Caco-2 (cell line): ENCODE data around the gene AIG1. TPM values are rescaled to one million over a fixed set of nuclear protein-coding genes. Genes with fewer than 3 reads are reported as not detected.

Source experiments
- BruUV-seq: library from RNA; stranded (reverse); fragments of 400-500 nt; replicated peaks from 2 replicates; lab custom pipeline; 2021; lab: Mats Ljungman, UMichigan
- CTCF ChIA-PET: fragments of 300-600 bp; sonication (Branson Sonifier 250); formaldehyde crosslinking; loops from one replicate; lab custom pipeline; 2022; ENCODE audit warnings: antibody characterized with exemption; lab: Charles Lee
- POLR2A ChIA-PET: fragments of 300-600 bp; sonication (Branson Sonifier 250); formaldehyde crosslinking; loops from one replicate; lab custom pipeline; 2022; ENCODE audit warnings: antibody characterized with exemption; lab: Charles Lee
- DNase-seq, 2 experiments: peaks; one replicate each; pipeline versions ENCODE4 v3.0.0 to v3.0.0-alpha.2; 2020 to 2022
- H3K27me3 ChIP-seq: replicated peaks from 2 replicates; pipeline ENCODE4 v1.6.0; 2011; ENCODE audit warnings: low read length; ENCODE audit not compliant: control insufficient read depth, insufficient read depth
- H3K36me3 ChIP-seq: 2 replicates; pipeline ENCODE4 v1.5.1; 2011; ENCODE audit warnings: low read length; ENCODE audit not compliant: control insufficient read depth, insufficient read depth
- H3K4me1 ChIP-seq: fragments of 250-450 bp; sonication (Bioruptor Pico); 2 replicates; pipeline ENCODE4 v1.5.1; 2020; ENCODE audit warnings: mild to moderate bottlenecking
- H3K4me3 ChIP-seq: 2 replicates; pipeline ENCODE4 v1.5.1; 2011; ENCODE audit warnings: low read depth, mild to moderate bottlenecking, control low read depth, low read length
- H3K9me3 ChIP-seq: fragments of 250-450 bp; sonication (Bioruptor Pico); 2 replicates; pipeline ENCODE4 v1.5.1; 2020; ENCODE audit warnings: mild to moderate bottlenecking, moderate library complexity
- H3K27ac Mint-ChIP-seq: one replicate; pipeline ENCODE4 v1.8.0; 2022; ENCODE audit warnings: mixed read lengths; ENCODE audit not compliant: unreplicated experiment
- H3K27me3 Mint-ChIP-seq: one replicate; pipeline ENCODE4 v1.8.0; 2022; ENCODE audit warnings: mixed read lengths; ENCODE audit not compliant: insufficient read depth, unreplicated experiment
- H3K36me3 Mint-ChIP-seq: one replicate; pipeline ENCODE4 v1.8.0; 2022; ENCODE audit warnings: mild to moderate bottlenecking, mixed read lengths; ENCODE audit not compliant: insufficient read depth, unreplicated experiment
- H3K4me1 Mint-ChIP-seq: one replicate; pipeline ENCODE4 v1.8.0; 2022; ENCODE audit warnings: low read depth, mixed read lengths; ENCODE audit not compliant: unreplicated experiment
- H3K4me3 Mint-ChIP-seq: one replicate; pipeline ENCODE4 v1.8.0; 2022; ENCODE audit warnings: mild to moderate bottlenecking, moderate library complexity, mixed read lengths; ENCODE audit not compliant: unreplicated experiment
- H3K9me3 Mint-ChIP-seq: one replicate; pipeline ENCODE4 v1.8.0; 2022; ENCODE audit warnings: mixed read lengths; ENCODE audit not compliant: unreplicated experiment
- CTCF ChIP-seq, 2 experiments: fragments of 200-600 bp in 1 of 2; IDR thresholded peaks; 1 replicate in 1 of 2; 2 replicates in 1 of 2; pipeline versions ENCODE4 v1.5.1 to v1.8.0; 2011 to 2022; ENCODE audit warnings: antibody characterized with exemption in 1 of 2, control low read depth in 1 of 2, inconsistent platforms in 1 of 2, low read depth in 1 of 2, low read length in 1 of 2, mild to moderate bottlenecking in 1 of 2, moderate library complexity in 1 of 2; ENCODE audit not compliant: insufficient read depth in 1 of 2, severe bottlenecking in 1 of 2, unreplicated experiment in 1 of 2
- intact Hi-C: fragments of 100-400 bp; cut with micrococcal nuclease; formaldehyde crosslinking; loops from one replicate; pipeline ENCODE4 v1.10.0; 2022; ENCODE audit not compliant: unreplicated experiment
- total RNA-seq: library from RNA; stranded (reverse); gene quantifications from 2 replicates; pipeline ENCODE4 v1.2.3, GENCODE V29; 2022

The AIG1 gene
- total RNA-seq, 1 experiment from 2014 or later, result 27.6 TPM

- no peak for DNase-seq
- Histone ChIP-seq H3K4me3 (no peak overlapping the region), H3K9me3 (no peaks in the 10 kb centered on the region), H3K27me3 (no peaks in the 10 kb centered on the region), H3K4me1 (peaks cover 18% of the 10 kb centered on the region), H3K36me3 (no peaks in the 10 kb centered on the region)
- Mint-ChIP-seq H3K36me3 (peaks cover 13% of the 10 kb centered on the region), H3K4me1 (peaks cover 8% of the 10 kb centered on the region), H3K9me3 (peaks cover 10% of the 10 kb centered on the region), H3K27ac (no peak overlapping the region), H3K4me3 (no peak overlapping the region), H3K27me3 (no peaks in the 10 kb centered on the region)
- POLR2A ChIA-PET, result no interaction called here
- intact Hi-C loops, result no loop called here
- CTCF ChIA-PET, result no interaction called here
- no TSS peak for BruUV-seq
- TF ChIP-seq CTCF (IDR thresholded peaks at IDR 0.05; ENCODE audit: insufficient read depth in 1 of 2, low read depth in 1 of 2, low read length in 1 of 2, severe bottlenecking in 1 of 2, unreplicated experiment in 1 of 2), result no peak
Measured at GRCh38 chr6:143063631-143064030, 2.9 kb downstream of the AIG1 start.

- peaks cover 8% of the 10 kb centered on the region for H3K4me1 Mint-ChIP-seq
- POLR2A ChIA-PET, result no interaction called here
Measured at GRCh38 chr6:143064271-143064670, 3.6 kb downstream of the AIG1 start.

GRCh38 chr6:143064951-143065683 lies 4.4 kb downstream of the AIG1 start:
- Histone ChIP-seq H3K4me3 (no peak overlapping the region), H3K27me3 (no peaks in the 10 kb centered on the region), H3K4me1 (peaks cover 18% of the 10 kb centered on the region), H3K36me3 (no peaks in the 10 kb centered on the region), H3K9me3 (no peaks in the 10 kb centered on the region)
- no peak for DNase-seq
- BruUV-seq, result no TSS peak
- peaks cover 10% of the 10 kb centered on the region for H3K9me3 Mint-ChIP-seq
- peaks cover 11% of the 10 kb centered on the region for H3K36me3 Mint-ChIP-seq
- H3K27me3 Mint-ChIP-seq, result no peaks in the 10 kb centered on the region
- intact Hi-C loops, result no loop called here
- ChIA-PET CTCF (no interaction called here), POLR2A (interaction anchor here (0.5 kb wide), 1 partner anchor 139 kb away, joined by 4 read pairs; no protein-coding TSS in a partner anchor)
- no peak overlapping the region for H3K4me3 Mint-ChIP-seq
- TF ChIP-seq CTCF (IDR thresholded peaks at IDR 0.05; ENCODE audit: insufficient read depth in 1 of 2, low read depth in 1 of 2, low read length in 1 of 2, severe bottlenecking in 1 of 2, unreplicated experiment in 1 of 2), result no peak
- H3K27ac Mint-ChIP-seq, result peak overlapping the region; percentile 43
- peaks cover 8% of the 10 kb centered on the region for H3K4me1 Mint-ChIP-seq

More at GRCh38 chr6:143064271-143064670, 3.6 kb downstream of the AIG1 start:
- peaks cover 13% of the 10 kb centered on the region for H3K36me3 Mint-ChIP-seq
- no peak for DNase-seq
- no peaks in the 10 kb centered on the region for H3K36me3 ChIP-seq
- no peaks in the 10 kb centered on the region for H3K27me3 Mint-ChIP-seq
- no peaks in the 10 kb centered on the region for H3K27me3 ChIP-seq
- CTCF ChIA-PET, result no interaction called here
- BruUV-seq, result no TSS peak
- H3K4me1 ChIP-seq, result peaks cover 18% of the 10 kb centered on the region
- peak overlapping the region; percentile 2 for H3K4me3 Mint-ChIP-seq
- peaks cover 10% of the 10 kb centered on the region for H3K9me3 Mint-ChIP-seq
- peak overlapping the region; percentile 43 for H3K27ac Mint-ChIP-seq
- intact Hi-C loops, result no loop called here
- no peak for TF ChIP-seq CTCF (IDR thresholded peaks at IDR 0.05; ENCODE audit: insufficient read depth in 1 of 2, low read depth in 1 of 2, low read length in 1 of 2, severe bottlenecking in 1 of 2, unreplicated experiment in 1 of 2)
- no peaks in the 10 kb centered on the region for H3K9me3 ChIP-seq
- no peak overlapping the region for H3K4me3 ChIP-seq
